HL-60/S4 (cell line): Measurements from ENCODE around the gene CLIC1.

Experiments
- in situ Hi-C: fragments of 300-500 bp; cut with MboI; formaldehyde crosslinking; loops from 2 replicates; pipeline ENCODE4 v1.14.3; 2022; ENCODE audit warnings: low sequenced_read_pairs

Gene CLIC1

GRCh38 chr6:31769684-31770371 lies 33.5 kb upstream of the CLIC1 start:
- in situ Hi-C loops, result no loop called here

GRCh38 chr6:31768363-31769257 lies 32.3 kb upstream of the CLIC1 start:
- in situ Hi-C loops, result no loop called here

- in situ Hi-C loops, result no loop called here
These were observed 30.8 kb upstream of the CLIC1 start for GRCh38 chr6:31767096-31767645.

- in situ Hi-C loops, result no loop called here
These were observed 29.8 kb upstream of the CLIC1 start for GRCh38 chr6:31765910-31766794.

GRCh38 chr6:31765559-31765909 lies 29.2 kb upstream of the CLIC1 start:
- in situ Hi-C loops, result no loop called here

GRCh38 chr6:31764198-31764597 lies 27.9 kb upstream of the CLIC1 start:
- in situ Hi-C loops, result no loop called here

- in situ Hi-C loops, result no loop called here
These were observed 27.2 kb upstream of the CLIC1 start for GRCh38 chr6:31763619-31763940.

GRCh38 chr6:31762878-31763618 lies 26.7 kb upstream of the CLIC1 start:
- in situ Hi-C loops, result no loop called here

- in situ Hi-C loops, result no loop called here
These were observed 26.0 kb upstream of the CLIC1 start, which contains the start of gene SAPCD1 for GRCh38 chr6:31762356-31762755. SAPCD1 (plus strand) TSS chr6:31762656; CDS start chr6:31763055, 399 bp downstream.

- in situ Hi-C loops, result no loop called here
These were observed 25.0 kb upstream of the CLIC1 start for GRCh38 chr6:31761343-31761742.

- in situ Hi-C loops, result no loop called here
These were observed 24.5 kb upstream of the CLIC1 start for GRCh38 chr6:31760790-31761189.

- in situ Hi-C loops, result no loop called here
These were observed 22.0 kb upstream of the CLIC1 start for GRCh38 chr6:31758281-31758680.

- in situ Hi-C loops, result no loop called here
These were observed 16.5 kb upstream of the CLIC1 start for GRCh38 chr6:31752739-31753319.

- in situ Hi-C loops, result no loop called here
These were observed 14.2 kb upstream of the CLIC1 start for GRCh38 chr6:31750411-31751022.

GRCh38 chr6:31749301-31750036 lies 13.1 kb upstream of the CLIC1 start:
- in situ Hi-C loops, result no loop called here

- in situ Hi-C loops, result no loop called here
These were observed 8.1 kb upstream of the CLIC1 start for GRCh38 chr6:31744422-31744821.

- in situ Hi-C loops, result no loop called here
These were observed 6.6 kb upstream of the CLIC1 start for GRCh38 chr6:31742894-31743293.

- in situ Hi-C loops, result no loop called here
These were observed 5.5 kb upstream of the CLIC1 start for GRCh38 chr6:31741815-31742214.
